PFSK-1 (cell line): ENCODE data around the gene GPAT3.

Experiments
- FOXP2 ChIP-seq: optimal IDR thresholded peaks from 2 replicates; pipeline ENCODE3; 2011; ENCODE audit warnings: borderline replicate concordance, control low read depth, inconsistent platforms; ENCODE audit not compliant: insufficient read depth; ENCODE audit errors: extremely low read length, extremely low read depth
- POLR2AphosphoS5 ChIP-seq: IDR thresholded peaks from 2 replicates; pipeline ENCODE4 v1.6.1; 2012; ENCODE audit warnings: low read depth, mild to moderate bottlenecking, control low read depth, low read length, moderate library complexity
- SIN3A ChIP-seq: IDR thresholded peaks from 2 replicates; pipeline ENCODE4 v1.6.1; 2012; ENCODE audit warnings: mild to moderate bottlenecking, low read length, moderate library complexity, borderline replicate concordance; ENCODE audit not compliant: insufficient read depth
- TAF1 ChIP-seq: IDR thresholded peaks from 2 replicates; pipeline ENCODE4 v1.6.1; 2012; ENCODE audit warnings: low read length, control low read depth, borderline replicate concordance; ENCODE audit not compliant: insufficient read depth
- TF ChIP-seq, protein P1 (sequence below), 2 experiments: IDR thresholded peaks; 2 replicates each; pipeline versions ENCODE4 v1.6.1 to v1.8.0; 2011 to 2012; ENCODE audit warnings: low read depth in 2 of 2, low read length in 2 of 2, control low read depth in 1 of 2, inconsistent platforms in 1 of 2, mild to moderate bottlenecking in 1 of 2, moderate library complexity in 1 of 2; ENCODE audit not compliant: insufficient read depth in 1 of 2

Gene GPAT3

GRCh38 chr4:83546786-83547185, 10.9 kb downstream of the GPAT3 start:
- TF ChIP-seq TAF1 = no peak

DNA sequence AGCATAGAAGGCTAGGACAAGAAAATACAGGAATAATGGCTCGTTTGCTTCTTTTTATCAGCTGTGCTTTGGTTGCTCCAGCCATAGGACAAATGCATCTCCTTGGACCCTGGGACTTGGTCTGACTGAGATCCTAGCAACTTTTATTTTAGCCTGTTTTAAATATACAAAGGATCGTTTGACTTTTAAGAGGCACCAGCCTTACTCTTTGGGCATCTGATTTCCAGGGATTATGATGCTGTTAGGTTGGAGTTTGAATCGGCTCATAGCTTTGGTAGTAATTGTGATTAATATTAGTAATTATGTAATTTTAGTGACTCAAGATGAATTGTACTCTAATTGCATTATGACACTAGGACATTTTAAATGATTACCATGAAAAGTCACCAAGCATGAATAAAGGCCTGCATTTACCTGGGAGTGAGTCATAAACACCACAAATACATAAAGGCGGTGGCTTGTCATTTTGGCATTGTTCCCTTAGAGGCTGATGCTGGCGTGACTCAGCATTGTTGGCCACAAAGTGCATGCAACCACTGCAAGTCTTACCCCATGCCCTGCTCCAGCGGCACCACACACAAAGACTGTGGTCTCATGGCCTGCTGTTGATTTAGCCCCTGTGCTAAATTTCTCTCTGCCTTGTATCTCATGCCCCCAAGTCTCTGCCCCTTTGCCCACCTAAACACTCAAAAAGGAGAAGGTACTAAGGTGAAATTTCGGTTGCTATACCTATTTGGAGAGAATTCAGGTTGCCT, 12.4 kb downstream of the GPAT3 start:
- no peak for TF ChIP-seq POLR2AphosphoS5
- TF ChIP-seq SIN3A = no peak; the same call in 1 of the 2 replicates
- TF ChIP-seq, protein P1, sequence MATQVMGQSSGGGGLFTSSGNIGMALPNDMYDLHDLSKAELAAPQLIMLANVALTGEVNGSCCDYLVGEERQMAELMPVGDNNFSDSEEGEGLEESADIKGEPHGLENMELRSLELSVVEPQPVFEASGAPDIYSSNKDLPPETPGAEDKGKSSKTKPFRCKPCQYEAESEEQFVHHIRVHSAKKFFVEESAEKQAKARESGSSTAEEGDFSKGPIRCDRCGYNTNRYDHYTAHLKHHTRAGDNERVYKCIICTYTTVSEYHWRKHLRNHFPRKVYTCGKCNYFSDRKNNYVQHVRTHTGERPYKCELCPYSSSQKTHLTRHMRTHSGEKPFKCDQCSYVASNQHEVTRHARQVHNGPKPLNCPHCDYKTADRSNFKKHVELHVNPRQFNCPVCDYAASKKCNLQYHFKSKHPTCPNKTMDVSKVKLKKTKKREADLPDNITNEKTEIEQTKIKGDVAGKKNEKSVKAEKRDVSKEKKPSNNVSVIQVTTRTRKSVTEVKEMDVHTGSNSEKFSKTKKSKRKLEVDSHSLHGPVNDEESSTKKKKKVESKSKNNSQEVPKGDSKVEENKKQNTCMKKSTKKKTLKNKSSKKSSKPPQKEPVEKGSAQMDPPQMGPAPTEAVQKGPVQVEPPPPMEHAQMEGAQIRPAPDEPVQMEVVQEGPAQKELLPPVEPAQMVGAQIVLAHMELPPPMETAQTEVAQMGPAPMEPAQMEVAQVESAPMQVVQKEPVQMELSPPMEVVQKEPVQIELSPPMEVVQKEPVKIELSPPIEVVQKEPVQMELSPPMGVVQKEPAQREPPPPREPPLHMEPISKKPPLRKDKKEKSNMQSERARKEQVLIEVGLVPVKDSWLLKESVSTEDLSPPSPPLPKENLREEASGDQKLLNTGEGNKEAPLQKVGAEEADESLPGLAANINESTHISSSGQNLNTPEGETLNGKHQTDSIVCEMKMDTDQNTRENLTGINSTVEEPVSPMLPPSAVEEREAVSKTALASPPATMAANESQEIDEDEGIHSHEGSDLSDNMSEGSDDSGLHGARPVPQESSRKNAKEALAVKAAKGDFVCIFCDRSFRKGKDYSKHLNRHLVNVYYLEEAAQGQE (IDR thresholded peaks at IDR 0.05; ENCODE audit: insufficient read depth in 1 of 2, low read depth in 2 of 2, low read length in 2 of 2) = 0 out of 4 replicates have a peak, but pooled peaks of 1 of the 2 experiments have one; percentile 9
- TF ChIP-seq FOXP2 = peak; percentile 59

GRCh38 chr4:83552083-83552482, 16.2 kb downstream of the GPAT3 start:
- TF ChIP-seq SIN3A (no peak), FOXP2 (no peak), TAF1 (no peak), POLR2AphosphoS5 (no peak)
- TF ChIP-seq, protein P1 (IDR thresholded peaks at IDR 0.05; ENCODE audit: insufficient read depth in 1 of 2, low read depth in 2 of 2, low read length in 2 of 2) = no peak

- TF ChIP-seq, protein P1 (IDR thresholded peaks at IDR 0.05; ENCODE audit: insufficient read depth in 1 of 2, low read depth in 2 of 2, low read length in 2 of 2) = no peak
- TF ChIP-seq POLR2AphosphoS5 (no peak), FOXP2 (no peak), TAF1 (no peak), SIN3A (no peak)
Measured at GRCh38 chr4:83552924-83553323, 17.0 kb downstream of the GPAT3 start.

- no peak for TF ChIP-seq SIN3A
Measured at GRCh38 chr4:83556006-83556707, 20.2 kb downstream of the GPAT3 start.

- TF ChIP-seq POLR2AphosphoS5 = peak; percentile 26; the same call in 1 of the 2 replicates
- no peak for TF ChIP-seq SIN3A
- TF ChIP-seq, protein P1 (IDR thresholded peaks at IDR 0.05; ENCODE audit: insufficient read depth in 1 of 2, low read depth in 2 of 2, low read length in 2 of 2) = no peak
Measured at GRCh38 chr4:83556816-83557215, 20.9 kb downstream of the GPAT3 start.
